ENCODE results near the gene RBM45. TPM values are rescaled to one million over a fixed set of nuclear protein-coding genes. Genes with fewer than 3 reads are reported as not detected.
A peak's percentile ranks its signal among the peaks of the same experiment; 100 is the strongest.

RBM45 gene
- total and polyA plus RNA-seq, 4 donors = 17.4 to 26.6 (median 19.3) TPM

DNA sequence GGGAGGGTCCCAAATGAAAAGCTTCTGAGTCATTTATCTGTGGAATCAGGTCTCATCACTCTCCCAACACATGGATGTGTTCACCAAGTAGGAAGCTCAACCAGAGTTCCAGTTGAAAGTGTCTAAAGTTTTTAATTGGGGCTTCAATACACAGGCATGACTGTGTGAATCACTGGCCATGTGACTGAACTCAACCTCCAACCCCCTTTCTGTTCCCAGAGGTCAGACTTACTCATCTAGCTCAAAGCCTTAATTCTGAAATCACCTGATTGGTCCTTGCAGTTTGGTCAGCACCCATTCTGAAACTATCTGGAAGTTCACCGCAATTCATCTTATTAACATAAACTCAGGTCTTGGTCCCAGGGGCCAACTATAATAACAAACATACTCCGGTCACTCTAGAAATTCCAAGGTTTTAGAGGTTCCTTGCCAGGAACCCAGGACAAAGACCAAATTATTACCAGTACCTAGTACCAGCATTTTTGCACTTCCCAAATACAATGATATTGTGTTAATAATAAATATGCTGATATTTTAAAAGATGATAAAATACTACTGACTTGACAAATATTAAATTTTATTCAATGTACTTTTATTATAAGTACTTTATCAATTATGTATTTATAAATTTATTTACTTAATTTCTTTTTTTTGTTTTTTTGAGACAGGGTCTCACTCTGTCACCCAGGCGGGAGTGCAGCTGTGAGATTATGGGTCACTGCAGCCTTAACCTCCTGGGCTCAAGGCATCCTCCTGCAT lies 10.7 kb upstream of the RBM45 start:
- DNase-seq (ENCODE audit: low read depth in 4 of 6, low spot score in 6 of 6) = no peak
- Histone ChIP-seq H3K4me3 (ENCODE audit: low read depth, low read length) (no peak overlapping the region), H3K4me1 (ENCODE audit: control insufficient read depth, insufficient read depth, low read length) (no peaks in the 10 kb centered on the region), H3K36me3 (ENCODE audit: control insufficient read depth, insufficient read depth, low read length) (no peaks in the 10 kb centered on the region), H3K27ac (ENCODE audit: low read depth, low read length) (no peak overlapping the region), H3K9me3 (ENCODE audit: control insufficient read depth, insufficient read depth, low read length) (no peaks in the 10 kb centered on the region), H3K27me3 (ENCODE audit: control insufficient read depth, insufficient read depth, low read length) (no peaks in the 10 kb centered on the region)
- 92% methylated on average over 1 of the region's 3 CpGs for WGBS (ENCODE audit: insufficient coverage)

- no peak for DNase-seq (ENCODE audit: low read depth in 4 of 6, low spot score in 6 of 6)
- H3K27me3 ChIP-seq (ENCODE audit: control insufficient read depth, insufficient read depth, low read length) = no peaks in the 10 kb centered on the region
- H3K9me3 ChIP-seq (ENCODE audit: control insufficient read depth, insufficient read depth, low read length) = no peaks in the 10 kb centered on the region
- WGBS (ENCODE audit: insufficient coverage) = no CpG with 5 or more reads among the region's 2 CpGs
- no peaks in the 10 kb centered on the region for H3K4me1 ChIP-seq (ENCODE audit: control insufficient read depth, insufficient read depth, low read length)
- no peak overlapping the region for H3K27ac ChIP-seq (ENCODE audit: low read depth, low read length)
- no peaks in the 10 kb centered on the region for H3K36me3 ChIP-seq (ENCODE audit: control insufficient read depth, insufficient read depth, low read length)
- no peak overlapping the region for H3K4me3 ChIP-seq (ENCODE audit: low read depth, low read length)
These were observed 6.7 kb upstream of the RBM45 start for GRCh38 chr2:178105566-178105965.

DNA sequence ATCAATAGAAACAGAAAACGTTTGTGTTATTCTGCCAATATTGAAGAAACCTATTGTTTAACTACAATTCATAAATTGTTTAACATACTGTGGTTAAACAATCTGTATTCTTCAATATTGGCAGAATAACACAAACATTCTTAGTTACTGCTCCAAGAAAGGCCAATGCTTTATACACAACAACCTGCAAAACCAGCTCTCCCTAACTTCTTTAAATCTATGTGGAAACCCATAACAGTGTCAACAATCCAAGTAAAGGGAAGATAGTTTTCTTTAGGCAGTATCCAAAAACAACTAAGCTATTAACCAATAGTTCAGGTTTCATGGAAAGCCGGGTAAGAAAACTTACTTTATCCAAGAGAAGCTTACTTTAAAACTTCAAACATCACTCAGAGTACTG lies 6.2 kb upstream of the RBM45 start:
- Histone ChIP-seq H3K36me3 (ENCODE audit: control insufficient read depth, insufficient read depth, low read length) (no peaks in the 10 kb centered on the region), H3K27me3 (ENCODE audit: control insufficient read depth, insufficient read depth, low read length) (no peaks in the 10 kb centered on the region), H3K9me3 (ENCODE audit: control insufficient read depth, insufficient read depth, low read length) (no peaks in the 10 kb centered on the region), H3K27ac (ENCODE audit: low read depth, low read length) (no peak overlapping the region), H3K4me3 (ENCODE audit: low read depth, low read length) (no peak overlapping the region), H3K4me1 (ENCODE audit: control insufficient read depth, insufficient read depth, low read length) (no peaks in the 10 kb centered on the region)
- WGBS (ENCODE audit: insufficient coverage) = no CpG with 5 or more reads among the region's 2 CpGs
- no peak for DNase-seq (ENCODE audit: low read depth in 4 of 6, low spot score in 6 of 6)

GRCh38 chr2:178108176-178108575 lies 4.1 kb upstream of the RBM45 start:
- peaks cover 5% of the 10 kb centered on the region for H3K4me1 ChIP-seq (ENCODE audit: control insufficient read depth, insufficient read depth, low read length)
- 93% methylated on average over 18 of the region's 21 CpGs for WGBS (ENCODE audit: insufficient coverage)
- no peak for DNase-seq (ENCODE audit: low read depth in 4 of 6, low spot score in 6 of 6)
- H3K27me3 ChIP-seq (ENCODE audit: control insufficient read depth, insufficient read depth, low read length) = no peaks in the 10 kb centered on the region
- no peaks in the 10 kb centered on the region for H3K36me3 ChIP-seq (ENCODE audit: control insufficient read depth, insufficient read depth, low read length)
- H3K9me3 ChIP-seq (ENCODE audit: control insufficient read depth, insufficient read depth, low read length) = no peaks in the 10 kb centered on the region
- no peak overlapping the region for H3K27ac ChIP-seq (ENCODE audit: low read depth, low read length)
- H3K4me3 ChIP-seq (ENCODE audit: low read depth, low read length) = no peak overlapping the region

DNA sequence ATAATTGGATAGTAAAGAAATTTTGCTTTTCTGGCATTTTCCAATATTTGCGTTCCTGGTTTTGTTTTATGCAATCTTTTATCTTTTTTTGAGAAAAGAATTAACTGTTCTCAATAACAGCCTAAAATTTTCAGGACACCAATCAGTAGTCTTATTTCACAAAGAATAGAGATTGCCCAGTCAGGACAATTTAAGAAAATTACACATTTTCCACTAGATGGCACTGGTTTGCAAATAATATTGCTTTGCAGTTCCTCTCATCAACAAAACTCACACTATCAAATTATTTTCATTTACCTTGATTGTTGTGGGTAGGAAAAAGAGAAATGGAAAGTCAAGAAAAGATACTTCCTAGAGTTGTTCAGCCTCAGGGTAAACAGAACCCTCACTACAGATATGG lies 2.4 kb upstream of the RBM45 start:
- Histone ChIP-seq H3K4me1 (ENCODE audit: control insufficient read depth, insufficient read depth, low read length) (peaks cover 5% of the 10 kb centered on the region), H3K27ac (ENCODE audit: low read depth, low read length) (no peak overlapping the region), H3K4me3 (ENCODE audit: low read depth, low read length) (no peak overlapping the region), H3K36me3 (ENCODE audit: control insufficient read depth, insufficient read depth, low read length) (no peaks in the 10 kb centered on the region), H3K9me3 (ENCODE audit: control insufficient read depth, insufficient read depth, low read length) (no peaks in the 10 kb centered on the region), H3K27me3 (ENCODE audit: control insufficient read depth, insufficient read depth, low read length) (no peaks in the 10 kb centered on the region)
- DNase-seq (ENCODE audit: low read depth in 4 of 6, low spot score in 6 of 6) = peak; percentile 6 to 86 (median 20)
- no CpG with 5 or more reads among the region's 1 CpG for WGBS (ENCODE audit: insufficient coverage)

- Histone ChIP-seq H3K27me3 (ENCODE audit: control insufficient read depth, insufficient read depth, low read length) (no peaks in the 10 kb centered on the region), H3K4me3 (ENCODE audit: low read depth, low read length) (no peak overlapping the region), H3K36me3 (ENCODE audit: control insufficient read depth, insufficient read depth, low read length) (no peaks in the 10 kb centered on the region), H3K4me1 (ENCODE audit: control insufficient read depth, insufficient read depth, low read length) (peaks cover 5% of the 10 kb centered on the region), H3K9me3 (ENCODE audit: control insufficient read depth, insufficient read depth, low read length) (no peaks in the 10 kb centered on the region), H3K27ac (ENCODE audit: low read depth, low read length) (no peak overlapping the region)
- DNase-seq (ENCODE audit: low read depth in 4 of 6, low spot score in 6 of 6) = no peak
- WGBS (ENCODE audit: insufficient coverage) = 100% methylated on average over 2 of the region's 4 CpGs
These were observed 1.6 kb upstream of the RBM45 start for GRCh38 chr2:178110681-178111080.

- no peaks in the 10 kb centered on the region for H3K9me3 ChIP-seq (ENCODE audit: control insufficient read depth, insufficient read depth, low read length)
- no peaks in the 10 kb centered on the region for H3K36me3 ChIP-seq (ENCODE audit: control insufficient read depth, insufficient read depth, low read length)
- H3K27me3 ChIP-seq (ENCODE audit: control insufficient read depth, insufficient read depth, low read length) = no peaks in the 10 kb centered on the region
- H3K4me3 ChIP-seq (ENCODE audit: low read depth, low read length) = peak overlapping the region; percentile 97
- WGBS (ENCODE audit: insufficient coverage) = no CpG with 5 or more reads among the region's 1 CpG
- DNase-seq (ENCODE audit: low read depth in 4 of 6, low spot score in 6 of 6) = no peak
- H3K27ac ChIP-seq (ENCODE audit: low read depth, low read length) = peak overlapping the region; percentile 76
- peaks cover 5% of the 10 kb centered on the region for H3K4me1 ChIP-seq (ENCODE audit: control insufficient read depth, insufficient read depth, low read length)
These were observed 494 bp upstream of the RBM45 start for GRCh38 chr2:178111743-178112142.

- no peak for DNase-seq (ENCODE audit: low read depth in 4 of 6, low spot score in 6 of 6)
These were observed 2.2 kb downstream of the RBM45 start for GRCh38 chr2:178114462-178114861.

GRCh38 chr2:178115271-178115670 lies 3.0 kb downstream of the RBM45 start:
- Histone ChIP-seq H3K9me3 (ENCODE audit: control insufficient read depth, insufficient read depth, low read length) (no peaks in the 10 kb centered on the region), H3K4me1 (ENCODE audit: control insufficient read depth, insufficient read depth, low read length) (peaks cover 5% of the 10 kb centered on the region), H3K27me3 (ENCODE audit: control insufficient read depth, insufficient read depth, low read length) (no peaks in the 10 kb centered on the region), H3K36me3 (ENCODE audit: control insufficient read depth, insufficient read depth, low read length) (no peaks in the 10 kb centered on the region), H3K4me3 (ENCODE audit: low read depth, low read length) (no peak overlapping the region), H3K27ac (ENCODE audit: low read depth, low read length) (no peak overlapping the region)
- no peak for DNase-seq (ENCODE audit: low read depth in 4 of 6, low spot score in 6 of 6)

More at GRCh38 chr2:178114462-178114861, 2.2 kb downstream of the RBM45 start:
- H3K9me3 ChIP-seq (ENCODE audit: control insufficient read depth, insufficient read depth, low read length) = no peaks in the 10 kb centered on the region
- H3K4me3 ChIP-seq (ENCODE audit: low read depth, low read length) = no peak overlapping the region
- H3K36me3 ChIP-seq (ENCODE audit: control insufficient read depth, insufficient read depth, low read length) = no peaks in the 10 kb centered on the region
- WGBS (ENCODE audit: insufficient coverage) = 92% methylated on average over 2 of the region's 2 CpGs
- H3K27ac ChIP-seq (ENCODE audit: low read depth, low read length) = no peak overlapping the region
- no peaks in the 10 kb centered on the region for H3K27me3 ChIP-seq (ENCODE audit: control insufficient read depth, insufficient read depth, low read length)
- peaks cover 5% of the 10 kb centered on the region for H3K4me1 ChIP-seq (ENCODE audit: control insufficient read depth, insufficient read depth, low read length)

DNA sequence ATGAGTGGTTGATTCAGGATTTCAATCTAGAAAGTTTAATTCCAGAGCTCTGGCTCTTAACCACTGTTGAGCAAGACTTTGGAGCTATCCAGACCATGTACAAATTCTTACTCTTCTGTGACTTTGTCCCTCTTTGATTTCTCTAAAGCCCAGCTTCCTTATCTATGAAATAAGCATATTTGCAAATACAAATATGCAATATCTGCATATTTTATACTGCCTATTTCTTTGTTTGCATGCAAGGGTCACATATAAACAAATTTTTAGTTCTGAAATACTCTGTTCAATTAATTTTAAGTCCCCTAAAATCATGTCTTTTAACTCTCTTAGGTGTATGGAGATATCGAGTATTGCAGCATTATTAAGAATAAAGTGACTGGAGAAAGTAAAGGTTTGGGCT lies 5.5 kb downstream of the RBM45 start:
- no CpG with 5 or more reads among the region's 1 CpG for whole genome bisulfite sequencing (ENCODE audit: insufficient coverage)
- H3K27me3 ChIP-seq (ENCODE audit: control insufficient read depth, insufficient read depth, low read length) = no peaks in the 10 kb centered on the region

More for the DNA sequence above, 5.5 kb downstream of the RBM45 start:
- no peak overlapping the region for H3K4me3 ChIP-seq (ENCODE audit: low read depth, low read length)
- peaks cover 3% of the 10 kb centered on the region for H3K4me1 ChIP-seq (ENCODE audit: control insufficient read depth, insufficient read depth, low read length)
- DNase-seq (ENCODE audit: low read depth in 4 of 6, low spot score in 6 of 6) = no peak
- no peak overlapping the region for H3K27ac ChIP-seq (ENCODE audit: low read depth, low read length)
- H3K9me3 ChIP-seq (ENCODE audit: control insufficient read depth, insufficient read depth, low read length) = no peaks in the 10 kb centered on the region
- H3K36me3 ChIP-seq (ENCODE audit: control insufficient read depth, insufficient read depth, low read length) = no peaks in the 10 kb centered on the region
